Tibial artery (tissue), 4 donors: ENCODE data around the gene ZNF91.

Experiments used
- DNase-seq, 2 donors: peaks; one replicate each; pipeline ENCODE4 v3.0.0-alpha.2; 2019
- H3K27ac ChIP-seq, 2 donors: fragments of 200-600 bp; sonication (generic) in 1 of 2; 1 replicate in 1 of 2; 2 replicates in 1 of 2; pipeline ENCODE4 v1.5.1; 2018 to 2019; ENCODE audit warnings: mild to moderate bottlenecking in 1 of 2
- H3K27me3 ChIP-seq, 2 donors: fragments of 200-600 bp; sonication (generic) in 1 of 2; one replicate each; pipeline versions ENCODE4 v1.5.1 to v1.6.0; 2016 to 2019
- H3K36me3 ChIP-seq, 3 donors: fragments of 200-600 bp; sonication (generic) in 2 of 3; one replicate each; pipeline ENCODE4 v1.5.1; 2016 to 2019; ENCODE audit warnings: mild to moderate bottlenecking in 2 of 3
- H3K4me1 ChIP-seq, 4 donors: fragments of 200-600 bp; sonication (generic) in 2 of 4; 1 replicate in 3 of 4; 2 replicates in 1 of 4; pipeline ENCODE4 v1.5.1; 2016 to 2019
- H3K4me3 ChIP-seq, 2 donors: fragments of 200-600 bp; sonication (generic) in 1 of 2; 1 replicate in 1 of 2; 2 replicates in 1 of 2; pipeline ENCODE4 v1.5.1; 2018 to 2019; ENCODE audit warnings: mild to moderate bottlenecking in 2 of 2
- H3K9me3 ChIP-seq, 3 donors: fragments of 200-600 bp; sonication (generic) in 1 of 3; one replicate each; pipeline ENCODE4 v1.5.1; 2016 to 2019
- intact Hi-C: fragments of 100-400 bp; cut with DNase I; formaldehyde crosslinking; loops from one replicate; pipeline ENCODE4 v1.15.0; 2023; ENCODE audit warnings: low total_unique reads
- TF ChIP-seq, protein P1 (sequence below), 2 experiments: fragments of 200-600 bp in 1 of 2; fragments of 450-650 bp in 1 of 2; IDR thresholded peaks; one replicate each; pipeline ENCODE4 v1.5.1; 2017 to 2019; ENCODE audit warnings: antibody characterized with exemption in 2 of 2, mild to moderate bottlenecking in 1 of 2, moderate library complexity in 1 of 2

ZNF91 gene

DNA sequence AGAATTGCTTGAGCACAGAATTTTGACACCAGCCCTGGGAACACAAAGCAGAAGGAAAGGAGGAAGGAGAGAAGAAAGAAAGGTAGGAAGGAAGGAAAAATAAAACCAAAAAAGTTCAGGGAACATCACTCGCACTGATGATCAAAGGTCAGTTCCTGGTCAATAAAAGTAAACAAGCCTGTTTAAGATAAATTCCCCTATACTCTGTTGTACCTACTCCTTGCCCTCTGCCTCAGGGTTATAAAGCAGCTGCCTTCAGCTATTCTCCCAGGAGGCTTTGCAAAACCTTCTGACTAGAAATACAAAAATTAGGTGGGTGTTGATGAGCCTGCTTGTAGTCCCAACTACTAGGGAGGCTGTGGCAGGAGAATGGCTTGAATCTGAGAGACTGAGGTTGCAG lies 14.9 kb upstream of the ZNF91 start:
- Histone ChIP-seq H3K4me1 (peaks cover 0 to 2% (median 2%) of the 10 kb centered on the region in 4 donors), H3K36me3 (no peaks in the 10 kb centered on the region), H3K27me3 (peaks cover 0 to 5% of the 10 kb centered on the region in 2 donors), H3K9me3 (no peaks in the 10 kb centered on the region), H3K4me3 (no peak overlapping the region), H3K27ac (no peak overlapping the region)
- intact Hi-C loops, result no loop called here
- no peak for DNase-seq
- TF ChIP-seq, protein P1, sequence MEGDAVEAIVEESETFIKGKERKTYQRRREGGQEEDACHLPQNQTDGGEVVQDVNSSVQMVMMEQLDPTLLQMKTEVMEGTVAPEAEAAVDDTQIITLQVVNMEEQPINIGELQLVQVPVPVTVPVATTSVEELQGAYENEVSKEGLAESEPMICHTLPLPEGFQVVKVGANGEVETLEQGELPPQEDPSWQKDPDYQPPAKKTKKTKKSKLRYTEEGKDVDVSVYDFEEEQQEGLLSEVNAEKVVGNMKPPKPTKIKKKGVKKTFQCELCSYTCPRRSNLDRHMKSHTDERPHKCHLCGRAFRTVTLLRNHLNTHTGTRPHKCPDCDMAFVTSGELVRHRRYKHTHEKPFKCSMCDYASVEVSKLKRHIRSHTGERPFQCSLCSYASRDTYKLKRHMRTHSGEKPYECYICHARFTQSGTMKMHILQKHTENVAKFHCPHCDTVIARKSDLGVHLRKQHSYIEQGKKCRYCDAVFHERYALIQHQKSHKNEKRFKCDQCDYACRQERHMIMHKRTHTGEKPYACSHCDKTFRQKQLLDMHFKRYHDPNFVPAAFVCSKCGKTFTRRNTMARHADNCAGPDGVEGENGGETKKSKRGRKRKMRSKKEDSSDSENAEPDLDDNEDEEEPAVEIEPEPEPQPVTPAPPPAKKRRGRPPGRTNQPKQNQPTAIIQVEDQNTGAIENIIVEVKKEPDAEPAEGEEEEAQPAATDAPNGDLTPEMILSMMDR (IDR thresholded peaks at IDR 0.05), result no peak

DNA sequence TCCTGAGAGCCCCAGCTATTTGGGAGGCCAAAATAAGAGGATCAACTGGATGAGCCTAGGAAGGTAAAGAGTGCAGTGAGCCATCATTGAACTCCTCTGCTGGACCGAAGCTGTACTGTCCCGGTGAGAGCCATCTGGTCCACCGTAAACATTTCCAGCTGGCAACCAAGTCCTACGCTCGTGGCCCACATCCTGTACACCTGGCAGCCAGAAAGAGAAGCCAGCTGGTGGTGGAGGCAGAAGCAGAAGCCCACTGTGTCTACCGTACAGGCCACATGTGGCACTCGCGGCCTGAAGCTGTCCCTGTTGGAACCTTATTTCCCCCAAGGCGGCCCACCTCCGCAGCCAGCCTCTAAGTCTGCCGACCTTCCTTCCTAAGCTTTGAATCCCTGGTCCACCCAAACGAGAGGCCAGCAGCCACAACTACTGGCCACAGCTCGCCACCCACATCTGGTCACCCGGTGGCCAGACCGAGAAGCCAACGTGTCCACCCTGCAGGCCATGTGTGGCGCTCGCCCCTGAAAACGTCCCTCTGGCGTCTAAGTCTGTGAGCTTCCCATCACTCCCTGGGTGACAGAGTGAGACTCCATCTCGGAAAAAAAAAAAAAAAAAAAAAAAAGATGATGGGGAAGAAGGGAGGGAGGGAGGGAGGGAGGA lies 14.2 kb upstream of the ZNF91 start:
- TF ChIP-seq, protein P1 (IDR thresholded peaks at IDR 0.05), result no peak
- Histone ChIP-seq H3K4me3 (no peak overlapping the region), H3K27ac (no peak overlapping the region), H3K4me1 (no peaks in the 10 kb centered on the region), H3K36me3 (no peaks in the 10 kb centered on the region), H3K9me3 (no peaks in the 10 kb centered on the region), H3K27me3 (peaks cover 0 to 2% of the 10 kb centered on the region in 2 donors)
- no peak for DNase-seq
- intact Hi-C loops, result no loop called here

DNA sequence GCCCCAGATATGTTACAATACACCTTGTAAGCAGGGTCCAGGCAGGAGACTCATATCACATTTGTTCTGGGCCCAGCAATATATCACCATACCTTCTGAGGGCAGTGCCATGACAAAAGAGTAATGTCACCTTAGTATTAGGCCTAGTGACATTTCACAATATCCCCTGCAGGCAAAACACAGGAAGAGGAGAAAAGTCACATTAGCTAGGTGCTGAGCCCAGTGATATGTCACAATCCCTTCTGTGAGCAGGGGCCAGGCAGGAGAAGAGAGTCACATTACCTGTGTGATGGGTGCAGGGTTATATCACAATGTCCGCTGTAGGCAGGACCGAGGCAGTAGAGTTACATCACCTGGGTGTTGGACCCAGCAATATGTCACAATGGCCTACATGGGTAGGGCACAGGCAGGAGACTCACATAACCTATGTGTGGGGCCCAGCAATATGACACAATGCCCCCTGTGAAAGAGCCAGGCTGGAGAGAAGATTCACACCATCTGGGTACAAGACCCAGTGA lies 12.4 kb upstream of the ZNF91 start:
- Histone ChIP-seq H3K27me3 (no peaks in the 10 kb centered on the region), H3K9me3 (no peaks in the 10 kb centered on the region), H3K4me1 (no peaks in the 10 kb centered on the region), H3K36me3 (no peaks in the 10 kb centered on the region), H3K27ac (no peak overlapping the region), H3K4me3 (no peak overlapping the region)
- no peak for DNase-seq
- TF ChIP-seq, protein P1 (IDR thresholded peaks at IDR 0.05), result no peak
- intact Hi-C loops, result no loop called here

DNA sequence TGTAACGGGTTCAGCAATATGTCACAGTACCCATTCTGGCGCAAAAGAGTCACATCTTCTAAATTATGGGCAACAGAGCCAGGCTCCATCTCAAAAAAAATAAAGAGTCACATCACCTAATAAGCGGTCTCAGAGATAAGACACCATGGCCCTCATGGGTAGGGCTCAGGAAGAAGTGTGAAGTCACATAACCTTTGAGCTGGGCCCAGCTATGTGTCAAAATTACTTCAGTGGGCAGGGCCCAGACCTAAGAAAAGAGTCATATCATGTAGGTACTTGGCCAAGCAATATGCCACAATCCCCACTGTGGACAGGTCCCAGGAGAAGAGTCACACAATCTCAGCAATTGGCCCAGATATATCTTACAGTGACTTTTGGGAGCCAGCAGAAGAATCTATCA lies 11.4 kb upstream of the ZNF91 start:
- TF ChIP-seq, protein P1 (IDR thresholded peaks at IDR 0.05), result no peak
- Histone ChIP-seq H3K27ac (no peak overlapping the region), H3K4me3 (no peak overlapping the region), H3K27me3 (no peaks in the 10 kb centered on the region), H3K36me3 (no peaks in the 10 kb centered on the region), H3K4me1 (no peaks in the 10 kb centered on the region), H3K9me3 (no peaks in the 10 kb centered on the region)
- DNase-seq, result no peak
- intact Hi-C loops, result no loop called here

DNA sequence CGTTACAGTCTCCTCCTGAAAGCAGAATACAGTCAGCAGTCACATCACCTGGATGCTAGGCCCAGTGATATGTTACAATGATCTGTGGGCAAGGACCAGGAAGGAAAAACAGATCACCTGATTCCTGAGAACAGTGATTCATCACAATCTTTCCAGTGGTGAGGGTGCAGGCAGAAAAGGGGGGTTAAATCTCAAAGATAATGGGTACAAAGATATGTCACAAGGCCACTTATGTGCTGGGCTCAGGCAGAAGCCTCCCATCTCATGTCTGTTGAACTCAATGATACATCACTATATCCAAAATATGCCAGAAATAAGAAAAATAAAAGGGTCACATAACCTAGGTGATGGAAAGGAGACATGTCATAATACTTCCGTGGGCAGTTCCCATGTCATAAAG lies 10.8 kb upstream of the ZNF91 start:
- H3K4me3 ChIP-seq, result no peak overlapping the region
- H3K9me3 ChIP-seq, result no peaks in the 10 kb centered on the region
- TF ChIP-seq, protein P1 (IDR thresholded peaks at IDR 0.05), result no peak
- no peak for DNase-seq
- no peaks in the 10 kb centered on the region for H3K36me3 ChIP-seq
- intact Hi-C loops, result no loop called here
- no peaks in the 10 kb centered on the region for H3K27me3 ChIP-seq
- H3K4me1 ChIP-seq, result no peaks in the 10 kb centered on the region
- no peak overlapping the region for H3K27ac ChIP-seq
